DND-41 (cell line): ENCODE results near the gene USP13.

Experiments used
- ATAC-seq: fragments of 200-7000 bp; cut with Tn5 transposase; 3 replicates; pipeline ENCODE4 v1.9.1; 2021; ENCODE audit warnings: low read depth; ENCODE audit not compliant: insufficient read depth
- DNase-seq: peaks from one replicate; pipeline ENCODE4 v3.0.0-alpha.2; 2020
- H2AFZ ChIP-seq: 2 replicates; pipeline ENCODE4 v1.6.0; 2012; ENCODE audit warnings: low read depth, low read length
- H3K27ac ChIP-seq: 2 replicates; pipeline ENCODE4 v1.5.1; 2012; ENCODE audit warnings: low read length, inconsistent platforms
- H3K27me3 ChIP-seq: fragments of 200-600 bp; sonication (generic); 2 replicates; pipeline ENCODE4 v1.6.0; 2012; ENCODE audit warnings: low read length, mild to moderate bottlenecking, inconsistent platforms; ENCODE audit not compliant: insufficient read depth, poor library complexity
- H3K36me3 ChIP-seq: 2 replicates; pipeline ENCODE4 v1.5.1; 2012; ENCODE audit warnings: low read length, inconsistent platforms; ENCODE audit not compliant: insufficient read depth
- H3K4me1 ChIP-seq: 2 replicates; pipeline ENCODE4 v1.5.1; 2012; ENCODE audit warnings: mild to moderate bottlenecking, low read length; ENCODE audit not compliant: insufficient read depth
- H3K4me2 ChIP-seq: 2 replicates; pipeline ENCODE4 v1.6.0; 2012; ENCODE audit warnings: mild to moderate bottlenecking, moderate library complexity, low read length, inconsistent platforms; ENCODE audit not compliant: insufficient read depth
- H3K4me3 ChIP-seq, 2 experiments: fragments of 200-600 bp in 1 of 2; shearing (Covaris generic) in 1 of 2; 2 replicates each; pipeline ENCODE4 v1.5.1; 2012 to 2016; ENCODE audit warnings: inconsistent platforms in 2 of 2, low read length in 2 of 2, mild to moderate bottlenecking in 2 of 2, low read depth in 1 of 2, moderate library complexity in 1 of 2
- H3K79me2 ChIP-seq: 2 replicates; pipeline ENCODE4 v1.6.0; 2012; ENCODE audit warnings: low read length, inconsistent platforms; ENCODE audit not compliant: insufficient read depth
- H3K9ac ChIP-seq: 2 replicates; pipeline ENCODE4 v1.6.0; 2012; ENCODE audit warnings: low read depth, mild to moderate bottlenecking, inconsistent platforms, low read length, moderate library complexity
- H3K9me3 ChIP-seq: 2 replicates; pipeline ENCODE4 v1.5.1; 2012; ENCODE audit warnings: low read length, moderate library complexity, mild to moderate bottlenecking, inconsistent platforms; ENCODE audit not compliant: insufficient read depth, severe bottlenecking
- H4K20me1 ChIP-seq: 2 replicates; pipeline ENCODE4 v1.6.0; 2012; ENCODE audit warnings: low read length; ENCODE audit not compliant: insufficient read depth
- EZH2 ChIP-seq: IDR thresholded peaks from 3 replicates; pipeline ENCODE4 v1.6.1; 2012; ENCODE audit warnings: borderline replicate concordance, low read depth, mild to moderate bottlenecking, moderate library complexity, low read length, inconsistent platforms; ENCODE audit not compliant: severe bottlenecking
- TF ChIP-seq, protein P1 (sequence below): IDR thresholded peaks from 2 replicates; pipeline ENCODE4 v1.5.1; 2012; ENCODE audit warnings: borderline replicate concordance, low read length, moderate library complexity, mild to moderate bottlenecking; ENCODE audit not compliant: poor library complexity, severe bottlenecking; ENCODE audit errors: extremely low read depth

USP13 gene

DNA sequence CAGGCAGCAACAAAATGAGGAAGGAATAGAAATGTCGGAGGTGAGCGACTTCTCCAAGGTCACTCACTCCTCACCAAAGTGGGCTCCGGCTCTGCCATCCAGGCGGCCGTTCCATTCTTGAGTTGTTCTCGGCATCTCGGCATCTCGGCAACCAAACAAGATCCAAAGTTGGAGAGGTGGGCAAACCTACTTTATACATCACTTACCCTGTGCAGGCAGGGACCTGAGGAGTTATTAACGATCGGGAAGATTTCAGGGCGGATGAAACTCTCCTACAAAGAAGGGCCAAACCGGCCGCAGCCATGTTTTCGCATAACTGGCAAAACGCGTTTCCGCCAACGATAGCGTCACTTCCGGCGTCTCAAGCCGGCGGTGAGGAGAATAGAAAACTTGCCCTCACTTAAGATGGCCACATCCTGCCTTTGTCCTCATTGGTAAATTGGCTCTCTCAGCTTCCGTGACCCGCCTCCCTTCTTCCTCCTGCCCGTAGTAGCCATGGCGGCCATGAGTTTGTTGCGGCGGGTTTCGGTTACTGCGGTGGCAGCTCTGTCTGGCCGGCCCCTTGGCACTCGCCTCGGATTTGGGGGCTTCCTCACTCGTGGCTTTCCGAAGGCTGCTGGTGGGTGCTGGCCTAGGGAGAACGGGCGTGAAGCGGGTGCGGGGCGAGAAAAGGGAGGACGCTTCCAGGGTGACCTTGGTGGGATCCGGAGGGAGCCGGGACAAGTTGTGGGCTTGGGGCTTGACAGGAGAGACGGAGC, 48.3 kb upstream of the USP13 start, which contains the start of the genes MRPL47 and NDUFB5:
TSS of gene MRPL47 (minus strand) at position 318 of the 758 bp plus-strand sequence. CDS start at position 304, 14 bp downstream.
TSS of gene NDUFB5 (plus strand) at position 474 of the 758 bp plus-strand sequence. CDS start at position 496, 22 bp downstream.
- H3K4me1 ChIP-seq = peaks cover 40% of the 10 kb centered on the region

DNA sequence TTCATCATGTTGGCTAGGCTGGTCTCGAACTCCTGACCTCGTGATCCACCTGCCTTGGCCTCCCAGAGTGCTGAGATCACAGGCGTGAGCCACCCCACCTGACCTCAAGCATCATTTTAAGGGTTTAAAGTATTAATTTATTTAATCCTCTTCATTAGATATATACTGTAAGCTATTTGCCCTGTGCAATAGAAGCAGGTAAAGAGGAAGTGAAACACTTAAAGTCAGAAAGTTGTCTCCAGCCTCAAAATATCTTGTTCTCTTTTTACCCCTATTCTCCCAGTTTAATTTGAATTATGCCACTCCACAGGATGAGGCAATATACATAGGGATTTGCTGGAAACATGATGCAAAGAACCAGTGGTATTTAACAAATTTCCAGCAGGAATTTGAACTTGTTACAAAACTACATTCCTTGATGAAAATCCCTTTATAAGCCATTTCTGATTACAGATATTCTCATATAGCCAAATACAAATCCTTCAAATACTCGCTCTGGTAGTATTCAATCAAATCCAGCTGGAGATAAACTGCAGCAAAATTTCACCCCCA, 46.2 kb upstream of the USP13 start:
- no peak for TF ChIP-seq EZH2
- TF ChIP-seq, protein P1, sequence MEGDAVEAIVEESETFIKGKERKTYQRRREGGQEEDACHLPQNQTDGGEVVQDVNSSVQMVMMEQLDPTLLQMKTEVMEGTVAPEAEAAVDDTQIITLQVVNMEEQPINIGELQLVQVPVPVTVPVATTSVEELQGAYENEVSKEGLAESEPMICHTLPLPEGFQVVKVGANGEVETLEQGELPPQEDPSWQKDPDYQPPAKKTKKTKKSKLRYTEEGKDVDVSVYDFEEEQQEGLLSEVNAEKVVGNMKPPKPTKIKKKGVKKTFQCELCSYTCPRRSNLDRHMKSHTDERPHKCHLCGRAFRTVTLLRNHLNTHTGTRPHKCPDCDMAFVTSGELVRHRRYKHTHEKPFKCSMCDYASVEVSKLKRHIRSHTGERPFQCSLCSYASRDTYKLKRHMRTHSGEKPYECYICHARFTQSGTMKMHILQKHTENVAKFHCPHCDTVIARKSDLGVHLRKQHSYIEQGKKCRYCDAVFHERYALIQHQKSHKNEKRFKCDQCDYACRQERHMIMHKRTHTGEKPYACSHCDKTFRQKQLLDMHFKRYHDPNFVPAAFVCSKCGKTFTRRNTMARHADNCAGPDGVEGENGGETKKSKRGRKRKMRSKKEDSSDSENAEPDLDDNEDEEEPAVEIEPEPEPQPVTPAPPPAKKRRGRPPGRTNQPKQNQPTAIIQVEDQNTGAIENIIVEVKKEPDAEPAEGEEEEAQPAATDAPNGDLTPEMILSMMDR = no peak
- Histone ChIP-seq H3K9me3 (no peaks in the 10 kb centered on the region), H3K4me2 (peak overlapping the region; percentile 97), H2AFZ (no peak overlapping the region), H3K9ac (no peak overlapping the region), H3K27me3 (no peaks in the 10 kb centered on the region), H3K79me2 (peaks cover 80% of the 10 kb centered on the region), H3K36me3 (peaks cover 5% of the 10 kb centered on the region), H3K4me1 (peaks cover 40% of the 10 kb centered on the region), H4K20me1 (no peaks in the 10 kb centered on the region), H3K27ac (no peak overlapping the region), H3K4me3 (no peak overlapping the region)
- DNase-seq (no peak), ATAC-seq (no peak)

More for the DNA sequence above, 48.3 kb upstream of the USP13 start, which contains the start of the genes MRPL47 and NDUFB5:
- peak within 1 kb of the TSS; percentile 86 for H3K27ac ChIP-seq
- DNase-seq (peak; percentile 94), ATAC-seq (peak; percentile 99)
- H3K4me2 ChIP-seq = peak within 1 kb of the TSS; percentile 97
- peak within 1 kb of the TSS; percentile 60 to 61 for H3K4me3 ChIP-seq
- peak within 1 kb of the TSS; percentile 76 for H2AFZ ChIP-seq
- no peaks in the 10 kb centered on the region for H4K20me1 ChIP-seq
- peak within 1 kb of the TSS; percentile 65 for H3K9ac ChIP-seq
- no peak for TF ChIP-seq EZH2
- TF ChIP-seq, protein P1 = no peak
- H3K79me2 ChIP-seq = peaks cover 79% of the 10 kb centered on the region
- no peaks in the 10 kb centered on the region for H3K9me3 ChIP-seq
- peaks cover 26% of the 10 kb centered on the region for H3K36me3 ChIP-seq
- H3K27me3 ChIP-seq = no peaks in the 10 kb centered on the region

DNA sequence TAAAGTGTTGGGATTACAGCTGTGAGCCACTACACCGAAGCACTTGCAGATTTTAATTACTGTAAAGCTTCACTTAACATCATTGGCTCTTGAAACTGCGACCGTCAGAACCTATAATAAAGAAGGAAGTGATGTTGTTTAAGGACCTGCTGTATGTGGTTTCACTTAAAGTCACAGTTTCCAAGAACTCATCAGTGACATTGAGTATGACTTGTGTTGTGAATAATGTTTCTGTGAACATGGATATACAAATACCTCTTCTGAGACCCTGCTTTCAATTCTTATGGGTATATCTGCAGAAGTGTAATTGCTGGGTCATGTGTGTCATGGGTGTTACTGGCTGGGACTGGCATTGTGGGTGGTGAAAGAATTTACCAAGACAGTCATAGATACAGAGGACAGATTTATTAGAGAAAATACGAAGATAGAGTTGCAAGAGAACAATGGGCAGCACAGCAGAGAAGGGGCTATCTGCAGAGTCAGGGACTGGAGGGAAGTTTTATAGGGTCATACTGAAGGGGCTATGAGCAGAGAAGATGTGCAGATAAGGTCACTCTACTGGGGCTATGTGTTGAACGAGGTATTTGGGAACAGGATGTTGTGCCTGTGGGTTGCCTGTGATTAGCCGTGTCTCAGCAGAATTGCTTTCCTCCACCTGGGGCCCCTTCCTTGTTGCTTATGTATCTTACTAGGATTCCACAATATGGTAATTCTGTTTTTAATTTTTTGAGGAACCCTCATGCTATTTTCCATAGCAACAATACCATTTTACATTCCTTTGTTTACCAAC, 43.7 kb upstream of the USP13 start:
- Histone ChIP-seq H2AFZ (no peak overlapping the region), H3K4me2 (no peak overlapping the region), H3K4me1 (peaks cover 21% of the 10 kb centered on the region), H3K27me3 (no peaks in the 10 kb centered on the region), H3K9ac (no peak overlapping the region), H3K79me2 (peaks cover 58% of the 10 kb centered on the region), H3K4me3 (no peak overlapping the region), H4K20me1 (no peaks in the 10 kb centered on the region), H3K27ac (no peak overlapping the region), H3K36me3 (no peaks in the 10 kb centered on the region), H3K9me3 (no peaks in the 10 kb centered on the region)
- no peak for DNase-seq
- no peak for ATAC-seq
- TF ChIP-seq, protein P1 = no peak
- no peak for TF ChIP-seq EZH2
